ENCODE results near the gene ZNF766. TPM values are rescaled to one million over a fixed set of nuclear protein-coding genes. Genes with fewer than 3 reads are reported as not detected.

The ZNF766 gene
- total and polyA plus RNA-seq, 9 of the 15 experiments (the other 6 are each of a cell fraction or from before 2014, with no cell fraction given): 6.7 to 23.0 (median 11.2) TPM

GRCh38 chr19:52237771-52238400, 31.5 kb upstream of the ZNF766 start:
- Histone ChIP-seq H3K27ac (ENCODE audit: extremely low read depth, low read depth, low read length) (no peak overlapping the region), H3K36me3 (ENCODE audit: control insufficient read depth, insufficient read depth, low read length) (no peaks in the 10 kb centered on the region), H3K4me1 (replicated peaks in 1 of 2; ENCODE audit: control insufficient read depth in 2 of 2, insufficient read depth in 2 of 2, low read length in 2 of 2) (no peaks in the 10 kb centered on the region), H3K9ac (ENCODE audit: insufficient read depth in 1 of 2, low read depth in 2 of 2, low read length in 2 of 2) (no peak overlapping the region), H2AFZ (ENCODE audit: low read depth, low read length) (no peak overlapping the region), H3K9me1 (ENCODE audit: control insufficient read depth, insufficient read depth, low read length) (no peaks in the 10 kb centered on the region), H3K79me2 (ENCODE audit: control insufficient read depth, insufficient read depth, low read length) (no peaks in the 10 kb centered on the region), H4K20me1 (replicated peaks; ENCODE audit: control insufficient read depth, insufficient read depth, low read length) (no peaks in the 10 kb centered on the region), H3K4me3 (no peak overlapping the region), H3K9me3 (replicated peaks; ENCODE audit: control insufficient read depth, insufficient read depth, low read depth, low read length) (0 out of 2 replicates have a peak, but pooled peaks cover 2% of the 10 kb centered on the region), H3K27me3 (ENCODE audit: control insufficient read depth in 2 of 2, insufficient read depth in 2 of 2, low read length in 2 of 2) (no peaks in the 10 kb centered on the region), H3K4me2 (ENCODE audit: insufficient read depth, low read length) (no peak overlapping the region)
- DNase-seq (ENCODE audit: extremely low read depth in 1 of 4, low spot score in 3 of 4) (peak in 3 of 4 experiments; percentile 30 to 69 (median 38)), ATAC-seq (peak; percentile 71), FAIRE-seq (peak; percentile 99)
- intact Hi-C loops (cut with micrococcal nuclease): loop anchor here (1.0 kb wide), 2 partner anchors 99 to 430 kb away; partner anchors contain the start of gene ZNF616
- ChIA-PET CTCF (ENCODE audit: low intra/inter-chr PET ratio) (interaction anchor here (1.3 kb wide), 2 partner anchors 98 to 99 kb away, joined by 6 read pairs; partner anchors contain the start of gene ZNF616), POLR2A (interaction anchor here (1.1 to 1.2 kb wide), 2 partner anchors 9 to 48 kb away, joined by 3 to 5 read pairs; partner anchors contain the start of gene PPP2R1A)
- in situ Hi-C loops (cut with MboI): no loop called here
- WGBS (ENCODE audit: insufficient coverage, low coverage, missing lambda C conversion rate): 6% methylated on average over 8 of the region's 8 CpGs
- no TSS peak for BruUV-seq (replicated peaks)
- TF ChIP-seq EP300 (IDR thresholded peaks at IDR 0.05; ENCODE audit: low read length) (no peak), LARP7 (IDR thresholded peaks at IDR 0.05) (no peak), PYGO2 (tag; IDR thresholded peaks at IDR 0.05) (no peak), POLR2H (tag; IDR thresholded peaks at IDR 0.05; ENCODE audit: low read depth) (no peak), HMGN3 (IDR thresholded peaks at IDR 0.05; ENCODE audit: borderline replicate concordance, extremely low read depth, insufficient read length, low read depth, low read length) (no peak), SIN3A (IDR thresholded peaks at IDR 0.05; ENCODE audit: borderline replicate concordance in 2 of 2, control insufficient read depth in 1 of 2, low read depth in 2 of 2, low read length in 2 of 2) (no peak), RBM39 (optimal IDR thresholded peaks at IDR 0.05; ENCODE audit: low read depth, low read length) (no peak), MXD1 (CRISPR knock-in tag; IDR thresholded peaks at IDR 0.05; ENCODE audit: borderline replicate concordance, poor library complexity, severe bottlenecking) (no peak), ZNF146 (CRISPR knock-in tag; IDR thresholded peaks at IDR 0.05; ENCODE audit: unreplicated experiment) (no peak), BRD9 (IDR thresholded peaks at IDR 0.05; ENCODE audit: low read depth, partially characterized antibody) (no peak), MAZ (CRISPR knock-in tag; conservative IDR thresholded peaks at IDR 0.05 in 1 of 2, IDR thresholded peaks at IDR 0.05 in 1 of 2) (0 out of 4 replicates have a peak, but pooled peaks of 1 of the 2 experiments have one; percentile 27), HNRNPUL1 (IDR thresholded peaks at IDR 0.05; ENCODE audit: low read length) (no peak), ZNF507 (tag; conservative IDR thresholded peaks at IDR 0.05) (no peak), HDAC6 (IDR thresholded peaks at IDR 0.05; ENCODE audit: low read depth, low read length) (no peak), RAD21 (CRISPR knock-in tag; conservative IDR thresholded peaks at IDR 0.05 in 1 of 2, IDR thresholded peaks at IDR 0.05 in 1 of 2) (peak; percentile 72 to 87), DPF2 (IDR thresholded peaks at IDR 0.05) (no peak), ZNF121 (CRISPR knock-in tag; conservative IDR thresholded peaks at IDR 0.05) (no peak), SMC3 (conservative IDR thresholded peaks at IDR 0.05; ENCODE audit: insufficient read depth, low read depth, low read length) (peak; percentile 58), ARID3A (IDR thresholded peaks at IDR 0.05; ENCODE audit: borderline replicate concordance, low read depth, low read length) (peak; percentile 64; the same call in 1 of the 2 replicates)
